ENCODE measurements around the gene AGL.
A peak's percentile ranks its signal among the peaks of the same experiment; 100 is the strongest.
"Not testable (repeated sequence)": the region's sequence is repeated elsewhere in the genome, so short reads cannot be mapped to it uniquely, and the experiment has no call there.

AGL gene

DNA sequence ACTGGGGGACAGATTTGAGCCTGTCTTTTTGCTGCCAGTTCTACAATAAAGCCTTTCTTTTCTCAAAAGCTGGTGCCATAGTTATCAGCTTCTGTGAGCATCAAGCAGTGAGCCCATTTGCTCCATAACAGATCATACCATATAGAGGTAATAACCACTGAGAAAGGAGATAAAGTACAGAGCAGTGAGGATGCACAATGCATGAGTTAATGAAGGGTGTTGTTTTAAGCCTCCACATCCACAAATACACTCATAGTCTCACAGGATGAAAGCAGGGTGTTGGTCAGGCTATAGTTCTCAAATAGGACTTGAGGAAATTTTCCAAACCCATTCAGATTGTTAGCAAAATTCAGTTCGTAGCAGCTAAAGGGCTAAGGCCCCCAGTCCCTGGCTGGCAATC, 94.0 kb downstream of the AGL start:
- no peak for DNase-seq

DNA sequence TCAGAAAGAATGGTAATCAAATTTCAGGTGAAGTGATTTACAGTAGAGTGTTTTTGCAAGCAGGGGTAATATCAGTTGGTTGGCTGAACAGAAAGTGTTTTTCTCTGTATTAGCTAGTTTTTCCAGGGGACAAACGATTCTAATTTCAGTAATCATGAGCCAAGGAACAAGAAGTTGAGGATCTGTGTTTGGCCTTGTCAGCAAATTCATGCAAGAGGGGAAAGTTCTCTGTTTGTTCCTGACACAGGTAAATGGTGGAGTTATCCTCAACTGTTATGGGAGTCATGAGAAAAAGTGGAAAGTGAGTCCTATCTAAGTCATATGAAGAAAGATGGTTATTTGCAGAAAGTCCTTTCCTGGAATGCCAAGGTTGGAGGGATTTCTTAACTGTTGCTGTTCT, 95.0 kb downstream of the AGL start:
- no peak for DNase-seq

DNA sequence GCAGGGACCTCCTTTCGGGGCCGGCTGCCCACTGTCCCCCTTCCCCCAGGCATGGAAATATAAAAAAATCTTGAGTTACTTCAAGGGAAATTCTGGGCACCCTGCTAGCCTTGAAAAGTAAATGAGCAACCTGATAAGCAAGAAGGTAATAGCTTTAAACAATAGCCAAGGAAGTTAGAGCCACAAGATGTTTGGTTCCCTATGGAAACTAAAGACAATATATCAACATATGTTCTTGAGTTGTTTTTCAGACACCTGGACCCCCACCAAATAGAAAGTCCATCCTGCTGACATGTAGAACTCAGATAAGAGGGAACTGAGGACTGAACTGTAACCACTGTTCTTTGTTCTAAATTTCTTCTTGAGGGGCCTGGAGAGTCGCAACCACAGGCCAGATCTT, 100.3 kb downstream of the AGL start:
- DNase-seq = no peak

DNA sequence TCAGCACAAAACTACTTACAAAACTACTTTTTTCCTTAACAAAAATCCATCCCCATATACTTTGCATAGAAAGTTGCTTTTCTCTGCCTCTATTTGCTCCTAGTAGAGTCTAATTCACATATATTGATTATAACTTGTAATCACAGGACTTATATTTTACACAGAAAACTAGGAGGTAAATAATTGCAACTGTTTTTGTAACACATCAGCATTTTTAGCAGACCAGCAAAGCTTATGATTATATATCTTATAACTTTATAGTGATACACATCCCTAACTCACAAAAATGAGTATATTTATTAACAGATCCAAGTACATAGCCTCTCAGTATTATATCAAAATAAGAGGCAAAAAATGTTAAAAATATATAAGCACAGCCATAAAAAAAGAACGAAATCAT, 102.4 kb downstream of the AGL start:
- no peak for DNase-seq

DNA sequence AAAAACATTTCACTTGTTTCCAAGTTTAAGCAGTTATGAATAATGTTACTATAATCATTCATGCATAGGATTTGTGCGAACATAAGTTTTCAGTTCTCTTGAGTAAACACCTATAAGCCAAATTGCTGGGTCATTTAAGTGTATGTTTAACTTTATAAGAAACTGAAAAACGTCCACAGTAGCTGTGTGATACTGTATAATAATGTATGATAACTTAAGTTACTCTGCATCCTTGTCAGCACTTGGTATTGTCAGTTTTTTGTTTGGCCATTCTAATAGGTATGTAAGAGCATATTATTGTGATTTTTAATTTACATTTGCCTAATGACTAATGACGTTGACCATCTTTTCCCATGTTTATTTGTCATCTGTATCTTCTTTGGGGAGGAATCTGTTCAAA, 105.2 kb downstream of the AGL start:
- DNase-seq = no peak

DNA sequence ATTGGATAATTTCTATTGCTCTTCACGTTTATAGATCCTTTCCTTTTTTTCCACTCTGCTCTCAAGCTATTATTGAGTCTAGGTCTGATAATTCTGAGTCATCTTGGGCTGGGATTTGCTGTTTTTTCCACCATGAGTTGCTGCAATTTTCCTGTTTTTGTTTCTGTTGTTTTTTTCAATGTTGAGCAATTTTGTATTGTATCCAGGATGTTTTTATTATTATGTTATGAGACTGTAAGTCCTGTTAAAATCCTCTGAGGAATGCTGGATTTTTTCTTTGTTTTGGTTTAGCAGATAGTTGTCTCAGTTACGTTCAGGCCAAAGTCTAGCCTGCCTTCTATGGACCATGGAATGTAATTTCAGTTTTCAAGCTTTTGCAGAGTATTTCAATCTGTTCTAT, 106.6 kb downstream of the AGL start:
- DNase-seq = peak; percentile 7

DNA sequence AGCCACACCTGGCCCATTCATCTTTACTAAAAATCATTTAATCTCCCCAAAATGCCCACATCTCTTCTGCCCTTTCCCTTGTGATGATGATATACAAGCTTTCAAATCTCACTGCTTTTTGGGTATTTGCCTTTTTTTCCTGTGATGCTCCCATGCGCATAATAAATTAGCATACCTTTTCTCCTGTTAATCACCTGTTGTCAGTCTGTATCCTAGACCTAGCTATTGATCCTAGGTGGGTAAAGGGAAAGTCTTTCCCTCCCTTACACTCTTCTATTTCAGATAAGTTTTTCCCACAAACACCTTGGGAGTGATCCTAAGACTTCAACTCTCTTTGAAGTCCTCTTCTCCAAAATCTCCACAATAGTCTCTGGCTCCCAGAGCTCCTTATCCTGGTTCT, 107.7 kb downstream of the AGL start:
- no peak for DNase-seq

DNA sequence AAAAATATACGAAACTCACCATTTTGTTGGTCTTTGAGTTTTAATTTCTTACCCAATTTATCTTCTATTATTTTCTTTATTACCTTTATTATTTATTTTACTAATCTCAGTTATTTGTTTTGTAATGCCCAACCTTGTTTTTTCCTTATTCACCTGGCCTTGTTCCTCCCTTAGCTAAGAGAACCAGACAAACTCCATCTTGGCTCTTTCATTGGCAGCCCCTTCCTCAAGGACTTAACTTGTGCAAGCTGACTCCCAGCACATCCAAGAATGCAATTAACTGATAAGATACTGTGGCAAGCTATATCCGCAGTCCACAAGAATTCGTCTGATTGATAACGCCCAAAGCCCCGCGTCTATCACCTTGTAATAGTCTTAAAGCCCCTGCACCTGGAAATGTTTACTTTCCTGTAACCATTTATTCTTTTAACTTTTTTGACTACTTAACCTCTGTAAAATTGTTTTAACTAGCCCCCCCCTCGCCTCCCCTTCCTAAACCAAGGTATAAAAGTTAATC, 109.1 kb downstream of the AGL start:
- not testable (repeated sequence) for DNase-seq

DNA sequence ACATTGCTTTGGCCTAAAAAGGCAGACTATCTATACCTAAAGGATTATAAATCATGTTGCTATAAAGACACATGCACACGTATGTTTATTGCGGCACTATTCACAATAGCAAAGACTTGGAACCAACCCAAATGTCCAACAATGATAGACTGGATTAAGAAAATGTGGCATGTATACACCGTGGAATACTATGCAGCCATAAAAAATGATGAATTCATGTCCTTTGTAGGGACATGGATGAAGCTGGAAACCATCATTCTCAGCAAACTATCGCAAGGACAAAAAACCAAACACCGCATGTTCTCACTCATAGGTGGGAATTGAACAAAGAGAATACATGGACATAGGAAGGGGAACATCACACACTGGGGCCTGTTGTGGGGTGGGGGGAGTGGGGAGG, 110.1 kb downstream of the AGL start:
- DNase-seq = not testable (repeated sequence)

DNA sequence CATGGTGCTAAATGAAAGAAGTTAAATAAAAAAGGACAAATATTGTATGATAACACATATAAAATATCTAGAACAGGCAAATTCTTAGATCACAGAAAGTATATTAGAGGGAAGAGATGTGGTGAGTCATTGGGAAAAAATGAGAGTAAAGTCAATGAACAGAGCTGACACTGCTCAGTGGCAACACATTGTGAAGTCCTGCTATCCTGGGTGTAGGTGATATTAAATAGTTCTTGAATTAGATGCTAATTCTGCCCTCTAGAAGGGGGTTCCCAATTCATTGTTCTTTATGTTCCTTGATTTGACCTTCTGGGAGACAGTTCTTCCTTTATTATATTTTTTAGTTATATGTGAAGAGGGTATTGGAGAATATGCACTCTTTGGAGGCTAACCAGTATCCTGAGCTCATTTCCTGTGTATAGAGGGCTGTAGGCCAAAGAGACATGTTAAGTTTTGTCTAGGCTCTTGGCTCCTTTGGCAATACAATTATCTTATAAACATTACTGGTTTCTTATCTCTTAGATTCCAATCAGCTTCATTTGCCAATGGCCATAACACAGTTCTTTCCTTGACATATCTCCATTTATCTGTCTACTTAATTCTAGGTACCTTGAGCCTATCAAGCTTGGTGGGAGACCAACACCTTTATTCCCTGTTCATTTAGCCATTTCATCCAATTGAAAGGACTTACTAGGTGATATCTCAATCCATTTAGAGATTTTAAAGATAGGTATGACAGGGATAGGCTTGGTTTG, 113.1 kb downstream of the AGL start:
- DNase-seq = no peak

DNA sequence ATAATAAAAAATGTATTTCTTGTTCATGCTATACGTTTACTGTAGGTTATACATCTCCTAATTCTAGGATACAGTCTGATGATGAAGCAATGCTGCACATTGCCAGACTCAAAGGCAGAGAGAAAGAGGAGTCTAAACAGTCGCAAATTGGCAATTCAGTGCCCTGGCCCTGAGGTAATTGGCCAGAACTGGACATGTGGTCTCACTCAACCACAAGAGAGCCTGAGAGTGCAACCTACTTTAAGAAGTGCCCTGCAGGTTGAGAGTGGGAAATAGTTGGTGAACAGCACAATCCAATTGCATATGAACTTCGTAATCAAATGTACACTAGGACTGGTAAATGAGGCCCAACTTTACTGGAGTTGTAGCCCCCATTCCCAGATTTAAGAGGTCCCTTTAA, 114.6 kb downstream of the AGL start:
- DNase-seq = peak; percentile 13

DNA sequence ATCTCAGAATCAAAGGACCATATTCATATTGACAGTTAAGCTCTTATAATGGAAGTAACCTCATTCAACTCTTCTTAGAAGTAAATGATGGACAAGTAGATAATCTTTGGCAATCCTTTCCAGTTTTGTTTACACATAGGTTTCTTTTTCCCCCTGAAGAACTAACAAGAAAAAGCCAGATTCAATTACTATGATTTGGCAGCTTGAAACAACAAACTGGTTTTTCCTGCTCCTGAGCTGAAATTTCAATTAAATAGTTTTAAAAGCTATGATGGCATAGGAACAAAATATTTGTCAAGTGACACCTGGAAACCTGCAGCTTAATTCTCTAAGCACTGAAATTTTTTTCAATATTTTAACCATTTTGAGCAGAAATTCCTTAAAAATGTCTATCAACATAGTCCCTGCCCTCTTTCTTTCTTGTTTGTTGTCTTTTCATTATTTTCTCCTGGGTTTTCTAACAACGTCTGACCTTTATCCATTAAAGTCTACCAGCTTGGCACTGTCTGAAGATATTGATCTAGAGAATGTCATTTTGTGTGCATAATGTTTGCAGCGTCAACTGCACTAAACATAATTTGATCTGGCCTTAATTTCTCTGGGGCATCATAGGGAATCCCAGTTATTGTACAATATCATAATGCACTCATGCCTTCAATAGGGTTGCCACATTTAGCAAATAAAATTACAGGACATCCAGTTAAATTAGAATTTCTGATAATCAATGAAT, 115.7 kb downstream of the AGL start:
- no peak for DNase-seq

DNA sequence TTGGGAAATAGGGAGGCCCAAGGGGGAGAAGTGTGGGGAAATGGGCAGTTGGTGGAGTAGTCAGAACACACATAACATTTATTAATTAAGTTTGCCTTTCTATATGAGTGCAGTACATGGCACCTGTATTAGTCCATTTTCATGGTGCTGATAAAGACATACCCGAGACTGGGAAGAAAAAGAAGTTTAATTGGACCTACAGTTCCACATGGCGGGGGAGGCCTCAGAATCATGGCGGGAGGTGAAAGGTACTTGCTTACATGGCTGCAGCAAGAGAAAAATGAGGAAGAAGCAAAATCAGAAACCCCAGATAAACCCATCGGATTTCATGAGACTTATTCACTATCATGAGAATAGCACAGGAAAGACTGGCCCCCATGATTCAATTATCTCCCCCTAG, 118.1 kb downstream of the AGL start:
- DNase-seq = no peak

DNA sequence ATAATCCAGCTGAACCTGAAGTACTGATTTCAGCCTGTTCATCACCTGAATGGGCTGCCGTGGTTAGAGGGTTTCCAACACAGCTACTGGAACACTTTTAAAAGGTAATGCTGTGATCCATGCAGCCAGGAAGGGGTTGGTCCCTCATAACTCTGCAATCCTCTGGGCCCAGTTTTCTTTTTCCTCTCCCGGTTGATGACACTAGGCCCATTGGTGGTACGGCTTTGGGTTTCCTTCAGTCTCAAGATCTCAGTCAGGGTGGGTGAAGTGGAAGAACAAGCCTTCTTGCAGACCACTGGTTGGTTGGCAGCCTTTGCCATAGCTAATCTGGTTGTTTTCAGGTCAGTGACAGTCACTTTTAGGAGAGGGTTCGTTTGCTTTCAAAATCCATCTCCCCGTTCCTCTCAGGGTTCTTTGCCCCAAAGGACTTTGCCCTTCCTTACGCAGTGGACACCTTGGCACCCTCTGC, 119.1 kb downstream of the AGL start:
- peak; percentile 69 for DNase-seq

DNA sequence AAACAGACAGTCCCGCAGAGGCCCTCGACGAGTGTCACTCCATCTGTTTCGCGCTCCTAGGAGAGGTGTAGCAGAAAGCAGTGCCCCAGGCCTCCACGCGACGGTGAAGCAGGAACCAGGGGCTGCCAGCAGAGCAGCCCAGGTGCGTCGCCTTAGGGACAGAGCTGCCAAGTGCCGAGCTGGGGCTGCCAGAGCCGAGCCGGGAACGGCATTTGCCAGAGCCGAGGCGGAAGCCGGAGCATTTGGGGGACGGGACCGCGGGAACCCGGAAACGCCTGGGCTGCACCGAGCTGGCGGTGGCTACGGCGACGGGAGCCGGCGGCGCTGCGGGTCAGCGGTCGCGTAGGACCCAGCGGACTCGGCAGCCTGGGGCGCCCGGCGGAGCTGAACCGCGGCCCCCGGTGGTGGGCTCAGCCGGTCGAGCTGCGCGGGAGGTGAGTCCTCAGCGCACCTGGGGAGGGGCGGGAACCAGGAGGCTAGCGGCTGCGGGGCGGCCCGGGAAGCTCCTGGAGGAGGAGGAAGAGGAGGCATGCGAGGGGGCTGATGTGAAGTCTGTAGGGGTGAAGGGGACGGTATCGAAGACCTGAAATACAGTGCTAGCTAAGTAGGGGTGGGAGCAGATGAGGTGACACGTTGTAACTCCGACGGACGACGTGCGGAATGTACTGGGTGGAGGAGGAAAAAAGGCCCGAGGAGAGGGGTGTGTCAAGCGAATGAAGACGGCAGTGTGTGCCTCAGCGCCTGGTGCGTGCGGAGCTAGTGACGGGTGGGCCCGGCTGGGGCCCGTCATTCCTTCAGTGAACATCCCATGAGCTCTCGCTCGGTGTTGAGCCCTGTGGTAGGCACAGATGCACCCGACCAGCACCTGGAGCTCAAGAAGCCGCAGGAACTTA, 119.8 kb downstream of the AGL start, which contains the start of gene SLC35A3:
Gene SLC35A3, plus strand, starts transcription at position 268 of the 893 bp plus-strand sequence. CDS start 23,559 bp downstream, outside the sequence.
- peak; percentile 88 for DNase-seq

DNA sequence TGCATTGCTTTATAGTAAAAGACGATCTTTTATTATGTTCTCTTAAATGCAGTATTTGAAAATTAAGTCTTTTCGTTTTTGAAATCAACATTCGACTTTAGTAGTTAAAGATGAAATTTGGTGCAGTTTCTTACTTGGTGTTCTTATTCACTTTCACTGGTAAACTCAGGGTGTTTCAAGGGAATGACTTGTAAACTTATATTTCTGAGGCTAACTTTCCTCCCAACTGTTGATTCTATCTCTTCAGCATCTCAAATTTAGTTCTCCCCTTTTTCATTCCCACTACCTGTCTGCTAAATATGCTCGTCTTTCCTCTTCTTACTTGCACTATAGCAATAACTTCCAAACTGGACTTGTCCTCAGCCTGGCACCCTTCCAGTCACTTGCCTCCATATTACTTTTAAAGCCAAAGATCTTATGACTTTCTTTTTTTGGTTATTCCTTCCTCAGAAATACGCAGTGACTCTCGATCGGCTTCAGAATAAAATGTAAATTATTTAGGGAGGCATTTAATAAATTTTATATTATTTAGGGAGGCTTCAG, 120.6 kb downstream of the AGL start:
- no peak for DNase-seq

DNA sequence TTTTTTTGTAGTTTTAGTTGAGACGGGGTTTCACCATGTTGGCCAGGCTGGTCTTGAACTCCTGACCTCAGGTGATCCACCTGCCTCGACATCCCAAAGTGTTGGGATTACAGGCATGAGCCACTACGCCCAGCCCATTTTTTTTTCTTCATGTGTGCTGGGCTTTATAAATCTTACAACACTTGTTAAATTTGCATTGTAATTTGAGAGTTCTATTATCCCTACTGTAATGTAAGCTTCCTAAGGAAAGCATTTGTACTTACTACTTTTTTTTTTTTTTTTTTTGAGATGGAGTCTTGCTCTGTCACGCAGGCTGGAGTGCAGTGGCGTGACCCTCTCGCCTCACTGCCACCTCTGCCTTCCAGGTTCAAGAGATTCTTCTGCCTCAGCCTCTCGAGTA, 121.9 kb downstream of the AGL start:
- not testable (repeated sequence) for DNase-seq
